Epithelial cell of esophagus (primary cell): Measurements from ENCODE around the gene ZNF217.
A peak's percentile ranks its signal among the peaks of the same experiment; 100 is the strongest.
"Not testable (repeated sequence)": the region's sequence is repeated elsewhere in the genome, so short reads cannot be mapped to it uniquely, and the experiment has no call there.

ENCODE experiments used
- DNase-seq: peaks from one replicate; pipeline ENCODE4 v3.0.0; 2010; ENCODE audit warnings: low read depth
- H3K4me3 ChIP-seq: 2 replicates; pipeline ENCODE4 v1.5.1; 2011; ENCODE audit warnings: mild to moderate bottlenecking, low read length, control low read depth
- CTCF ChIP-seq: IDR thresholded peaks from 2 replicates; pipeline ENCODE4 v1.5.1; 2011; ENCODE audit warnings: low read depth, mild to moderate bottlenecking, low read length, control low read depth, inconsistent platforms; ENCODE audit not compliant: insufficient read depth; ENCODE audit errors: missing control alignments

The ZNF217 gene

DNA sequence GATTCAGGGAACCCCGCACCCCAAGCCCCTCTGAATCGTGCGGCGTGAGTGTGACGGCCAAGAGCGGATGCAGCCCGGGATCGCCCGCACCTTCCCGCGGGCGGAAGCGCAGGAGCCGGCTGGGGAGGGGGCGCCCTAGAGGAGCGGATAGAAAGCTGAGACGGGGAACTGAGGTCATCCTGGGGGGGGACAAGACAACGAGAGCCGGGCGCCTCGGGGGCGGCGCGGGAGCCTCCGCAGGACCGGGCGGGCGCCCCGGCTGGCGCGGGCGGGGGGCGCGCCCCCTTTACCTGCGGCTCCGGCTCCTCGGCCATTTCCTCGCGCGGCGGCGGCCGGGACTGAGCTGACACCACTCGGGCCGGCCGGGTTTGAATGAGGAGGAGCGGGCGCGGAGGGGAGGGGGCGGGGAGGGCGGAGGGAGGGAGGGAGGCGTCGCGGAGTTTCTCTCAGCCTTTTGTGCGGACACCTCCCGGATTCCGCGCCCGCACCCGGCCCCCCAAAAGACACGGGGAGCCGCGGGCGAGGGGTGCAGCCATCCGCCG, at the start of gene ZNF217:
Gene ZNF217, minus strand, starts transcription at position 374 of the 542 bp plus-strand sequence. CDS start 11,013 bp downstream, outside the sequence.
- H3K4me3 ChIP-seq = peak within 1 kb of the TSS; percentile 58

DNA sequence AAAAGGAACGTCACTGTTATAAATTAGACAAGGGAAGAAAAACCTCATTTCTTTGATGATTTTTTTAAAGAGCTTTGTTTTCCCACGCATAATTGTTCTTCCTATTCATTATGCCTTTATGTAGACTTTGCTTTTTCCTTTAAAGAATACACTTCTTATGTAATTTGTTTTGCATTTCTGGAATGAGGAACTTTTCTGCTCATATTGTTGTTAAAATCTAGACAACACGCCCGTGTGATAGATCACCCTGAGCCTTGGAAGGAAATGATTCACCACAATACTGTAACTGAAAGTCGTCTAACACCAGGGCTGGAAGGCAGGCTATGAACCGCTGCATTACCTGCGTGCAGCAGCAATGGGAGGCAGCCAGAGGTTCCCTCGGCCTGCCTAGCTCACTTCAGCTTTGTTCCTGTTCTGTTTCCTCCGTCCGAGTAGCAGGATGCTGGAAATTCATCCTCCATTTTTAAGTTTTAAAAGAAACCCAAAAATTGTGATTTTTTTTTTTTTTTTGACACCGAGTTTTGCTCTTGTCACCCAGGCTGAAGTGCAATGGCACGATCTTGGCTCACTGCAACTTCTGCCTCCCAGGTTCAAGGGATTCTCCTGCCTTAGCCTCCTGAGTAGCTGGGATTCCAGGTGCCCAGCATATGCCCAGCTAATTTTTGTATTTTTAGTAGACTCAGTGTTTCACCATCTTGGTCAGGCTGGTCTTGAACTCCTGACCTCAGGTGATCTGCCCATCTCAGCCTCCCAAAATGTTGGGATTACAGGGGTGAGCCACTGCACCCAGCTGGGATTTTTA, 49.6 kb upstream of the ZNF217 start:
- no peak overlapping the region for H3K4me3 ChIP-seq
- TF ChIP-seq CTCF = no peak
- DNase-seq = peak; percentile 94

More for the DNA sequence above, at the start of gene ZNF217:
- peak; percentile 67 for DNase-seq

GRCh38 chr20:53642196-53643030, 48.8 kb upstream of the ZNF217 start:
- H3K4me3 ChIP-seq = no peak overlapping the region
- no peak for TF ChIP-seq CTCF
- DNase-seq = peak; percentile 87

DNA sequence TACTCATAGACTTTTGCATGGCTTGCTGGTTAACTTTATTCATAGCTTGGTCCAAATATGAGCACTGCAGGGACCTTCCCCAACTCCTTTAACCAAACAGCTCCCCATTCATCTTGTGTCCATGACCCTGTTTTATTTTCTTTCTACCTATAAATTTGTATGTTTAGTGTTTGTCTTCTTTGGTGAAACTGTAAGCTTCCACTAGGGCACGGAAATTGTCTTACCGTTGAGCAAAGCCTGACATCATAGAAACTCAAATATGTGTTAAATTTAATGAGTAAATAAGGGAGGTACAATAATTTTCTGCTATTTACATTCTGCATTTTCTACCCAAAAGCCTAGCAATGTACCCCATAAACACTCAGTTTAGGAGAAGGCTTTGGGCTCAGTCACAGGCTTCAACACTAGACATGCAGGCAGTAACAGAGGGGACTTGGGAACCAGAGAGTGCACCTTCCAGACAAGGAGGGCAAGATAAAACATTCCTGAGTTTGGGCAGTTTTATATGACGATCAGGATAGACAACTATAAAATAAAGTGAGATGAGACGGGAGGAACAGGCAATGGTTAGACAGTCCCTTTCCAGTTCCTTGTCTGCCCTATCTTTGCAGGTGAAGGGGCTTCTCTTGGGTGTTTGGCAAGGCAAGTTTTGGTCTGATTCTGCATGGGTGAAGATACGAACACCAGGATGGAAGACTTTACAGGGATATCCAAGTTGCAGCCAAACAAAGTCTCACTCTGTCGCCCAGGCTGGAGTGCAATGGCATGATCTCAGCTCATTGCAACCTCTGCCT, 46.2 kb upstream of the ZNF217 start:
- DNase-seq = no peak
- no peak for TF ChIP-seq CTCF
- no peak overlapping the region for H3K4me3 ChIP-seq

GRCh38 chr20:53639128-53639527, 45.5 kb upstream of the ZNF217 start:
- no peak for TF ChIP-seq CTCF
- no peak for DNase-seq
- no peak overlapping the region for H3K4me3 ChIP-seq

DNA sequence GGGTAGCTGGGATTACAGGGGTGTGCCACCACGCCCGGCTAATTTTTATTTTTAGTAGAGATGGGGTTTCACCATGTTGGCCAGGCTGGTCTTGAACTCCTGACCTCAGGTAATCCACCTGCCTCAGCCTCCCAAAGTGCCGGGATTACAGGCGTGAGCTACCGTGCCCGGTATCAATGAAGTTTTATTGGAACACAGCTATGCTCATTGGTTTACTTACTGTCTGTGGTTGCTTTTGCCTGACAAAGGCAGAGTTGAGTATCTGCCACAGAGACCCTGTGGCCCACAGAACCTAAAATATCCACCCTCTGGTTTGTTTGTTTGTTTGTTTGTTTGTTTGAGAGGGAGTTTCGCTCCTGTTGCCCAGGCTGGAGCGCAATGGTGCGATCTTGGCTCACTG, 43.7 kb upstream of the ZNF217 start:
- not testable (repeated sequence) for H3K4me3 ChIP-seq, DNase-seq

GRCh38 chr20:53636540-53637097, 43.0 kb upstream of the ZNF217 start:
- no peak for TF ChIP-seq CTCF
- peak; percentile 56 for DNase-seq
- no peak overlapping the region for H3K4me3 ChIP-seq
